PC-9 (cell line): Measurements from ENCODE around the gene TMCO4. TPM values are rescaled to one million over a fixed set of nuclear protein-coding genes. Genes with fewer than 3 reads are reported as not detected.

ENCODE experiments used
- BruUV-seq: library from RNA; stranded (reverse); fragments of 400-500 nt; replicated peaks from 2 replicates; lab custom pipeline; 2021; lab: Mats Ljungman, UMichigan
- CTCF ChIA-PET: fragments of 300-600 bp; sonication (Branson Sonifier 250); formaldehyde crosslinking; loops from one replicate; lab custom pipeline; 2022; ENCODE audit warnings: antibody characterized with exemption; lab: Charles Lee
- POLR2A ChIA-PET: fragments of 300-600 bp; sonication (Branson Sonifier 250); formaldehyde crosslinking; loops from one replicate; lab custom pipeline; 2022; ENCODE audit warnings: antibody characterized with exemption; ENCODE audit not compliant: unreplicated experiment; lab: Charles Lee
- DNase-seq, 2 experiments: peaks; one replicate each; pipeline versions ENCODE4 v3.0.0 to v3.0.0-alpha.2; 2015 to 2022; ENCODE audit warnings: mixed read lengths in 1 of 2
- H2AFZ ChIP-seq: fragments of 200-600 bp; sonication (generic); 2 replicates; pipeline ENCODE4 v1.8.1; 2017; ENCODE audit warnings: antibody characterized with exemption
- H3F3A ChIP-seq: fragments of 200-600 bp; sonication (generic); 2 replicates; pipeline ENCODE4 v1.8.1; 2017; ENCODE audit warnings: antibody characterized with exemption, mild to moderate bottlenecking, low read depth; ENCODE audit not compliant: insufficient read depth
- H3K27ac ChIP-seq: fragments of 200-600 bp; sonication (generic); 2 replicates; pipeline ENCODE4 v1.6.1; 2016; ENCODE audit warnings: mixed run types
- H3K27me3 ChIP-seq: fragments of 200-600 bp; sonication (generic); 2 replicates; pipeline ENCODE4 v1.6.1; 2016; ENCODE audit warnings: low read depth, mixed run types; ENCODE audit not compliant: insufficient read depth
- H3K36me3 ChIP-seq: fragments of 200-600 bp; sonication (generic); 2 replicates; pipeline ENCODE4 v1.6.1; 2016; ENCODE audit warnings: low read depth, mixed run types
- H3K4me1 ChIP-seq: fragments of 200-600 bp; sonication (generic); replicated peaks from 2 replicates; pipeline ENCODE4 v1.6.1; 2016; ENCODE audit warnings: mixed run types; ENCODE audit not compliant: insufficient read depth
- H3K4me2 ChIP-seq: fragments of 200-600 bp; sonication (generic); 2 replicates; pipeline ENCODE4 v1.6.1; 2017; ENCODE audit warnings: mixed run types
- H3K4me3 ChIP-seq: fragments of 200-600 bp; sonication (generic); 2 replicates; pipeline ENCODE4 v1.6.1; 2016; ENCODE audit warnings: mixed run types
- H3K79me2 ChIP-seq: fragments of 200-600 bp; sonication (generic); 2 replicates; pipeline ENCODE4 v1.6.1; 2017; ENCODE audit warnings: low read depth, mixed run types
- H3K9me2 ChIP-seq: fragments of 200-600 bp; sonication (generic); 2 replicates; pipeline ENCODE4 v1.8.1; 2017; ENCODE audit warnings: mild to moderate bottlenecking; ENCODE audit not compliant: insufficient read depth
- H3K9me3 ChIP-seq: fragments of 200-600 bp; sonication (generic); 2 replicates; pipeline ENCODE4 v1.8.1; 2016; ENCODE audit warnings: low read depth; ENCODE audit not compliant: insufficient read depth
- H4K20me1 ChIP-seq: fragments of 200-600 bp; sonication (generic); 2 replicates; pipeline ENCODE4 v1.8.1; 2017; ENCODE audit not compliant: insufficient read depth
- EZH2 ChIP-seq: fragments of 200-600 bp; sonication (generic); IDR thresholded peaks from 2 replicates; pipeline ENCODE4 v1.8.0; 2017; ENCODE audit warnings: antibody characterized with exemption, low read depth
- intact Hi-C: fragments of 100-400 bp; cut with micrococcal nuclease; formaldehyde crosslinking; loops from one replicate; pipeline ENCODE4 v1.10.0; 2022; ENCODE audit not compliant: unreplicated experiment
- total RNA-seq: library from RNA; stranded (reverse); gene quantifications from 2 replicates; pipeline ENCODE4 v1.2.3, GENCODE V29; 2021
- TF ChIP-seq, protein P1 (sequence below): fragments of 200-600 bp; sonication (generic); conservative IDR thresholded peaks from 2 replicates; pipeline ENCODE4 v1.6.1; 2017; ENCODE audit warnings: mixed run types, antibody characterized with exemption, mild to moderate bottlenecking, moderate library complexity

Gene TMCO4
- total RNA-seq, 1 experiment from 2014 or later: 22.6 TPM

DNA sequence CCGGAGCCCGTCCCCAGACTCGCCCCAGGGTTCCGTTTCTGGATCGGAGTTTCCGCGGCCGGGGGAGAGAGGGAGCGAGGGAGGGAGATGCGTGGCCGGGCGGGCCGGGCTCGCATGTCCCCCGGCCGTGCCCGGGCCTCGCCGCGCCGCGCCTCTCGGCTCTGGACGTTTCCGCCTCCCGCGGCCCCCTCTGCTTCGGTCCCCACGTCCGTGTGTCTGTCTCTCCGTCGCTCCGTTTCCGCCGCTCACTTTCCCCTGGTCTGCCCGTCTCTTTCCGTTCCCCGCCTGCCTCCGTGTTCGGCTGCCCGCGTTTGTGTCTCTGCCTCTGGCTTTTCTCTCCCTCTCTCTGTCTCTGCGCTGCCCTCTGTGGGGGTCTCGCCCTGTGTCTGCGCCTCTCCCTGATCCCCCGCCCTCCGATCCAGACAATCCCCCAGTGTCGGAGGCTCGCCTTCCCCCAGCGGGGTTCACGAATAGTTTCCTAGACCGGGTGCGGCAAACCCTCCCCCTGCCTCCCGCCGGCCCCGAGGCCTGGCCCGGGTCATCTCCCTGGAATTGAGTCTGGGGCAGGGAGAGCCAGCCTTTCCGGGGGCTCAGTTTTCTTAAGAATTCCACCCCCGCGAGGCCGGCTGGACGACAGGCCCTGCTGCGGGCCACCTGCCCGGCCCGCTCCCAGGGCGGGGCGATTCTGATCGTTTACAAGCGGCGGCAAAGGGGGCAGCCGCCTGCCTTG lies 154.9 kb downstream of the TMCO4 start:
- TF ChIP-seq, protein P1, sequence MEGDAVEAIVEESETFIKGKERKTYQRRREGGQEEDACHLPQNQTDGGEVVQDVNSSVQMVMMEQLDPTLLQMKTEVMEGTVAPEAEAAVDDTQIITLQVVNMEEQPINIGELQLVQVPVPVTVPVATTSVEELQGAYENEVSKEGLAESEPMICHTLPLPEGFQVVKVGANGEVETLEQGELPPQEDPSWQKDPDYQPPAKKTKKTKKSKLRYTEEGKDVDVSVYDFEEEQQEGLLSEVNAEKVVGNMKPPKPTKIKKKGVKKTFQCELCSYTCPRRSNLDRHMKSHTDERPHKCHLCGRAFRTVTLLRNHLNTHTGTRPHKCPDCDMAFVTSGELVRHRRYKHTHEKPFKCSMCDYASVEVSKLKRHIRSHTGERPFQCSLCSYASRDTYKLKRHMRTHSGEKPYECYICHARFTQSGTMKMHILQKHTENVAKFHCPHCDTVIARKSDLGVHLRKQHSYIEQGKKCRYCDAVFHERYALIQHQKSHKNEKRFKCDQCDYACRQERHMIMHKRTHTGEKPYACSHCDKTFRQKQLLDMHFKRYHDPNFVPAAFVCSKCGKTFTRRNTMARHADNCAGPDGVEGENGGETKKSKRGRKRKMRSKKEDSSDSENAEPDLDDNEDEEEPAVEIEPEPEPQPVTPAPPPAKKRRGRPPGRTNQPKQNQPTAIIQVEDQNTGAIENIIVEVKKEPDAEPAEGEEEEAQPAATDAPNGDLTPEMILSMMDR: no peak
- no peak for TF ChIP-seq EZH2
- Histone ChIP-seq H3K4me1 (peaks cover 33% of the 10 kb centered on the region), H3K36me3 (no peaks in the 10 kb centered on the region), H3K27ac (no peak overlapping the region), H4K20me1 (no peaks in the 10 kb centered on the region), H3K4me2 (peak overlapping the region; percentile 86), H2AFZ (peak overlapping the region; percentile 78), H3K4me3 (peak overlapping the region; percentile 66), H3K9me3 (no peaks in the 10 kb centered on the region), H3K79me2 (no peaks in the 10 kb centered on the region), H3K9me2 (no peaks in the 10 kb centered on the region), H3F3A (peaks cover 11% of the 10 kb centered on the region; the same call in 1 of the 2 replicates), H3K27me3 (no peaks in the 10 kb centered on the region)
- peak in 1 of 2 experiments; percentile 24 for DNase-seq
- intact Hi-C loops: loop anchor here (5.0 kb wide), 3 partner anchors 48 to 253 kb away; partner anchors contain the start of gene CAPZB
- BruUV-seq: TSS peak; percentile 33
- CTCF ChIA-PET: no interaction called here
- POLR2A ChIA-PET: interaction anchor here (0.7 kb wide), 1 partner anchor 282 kb away, joined by 6 read pairs; no protein-coding TSS in a partner anchor

DNA sequence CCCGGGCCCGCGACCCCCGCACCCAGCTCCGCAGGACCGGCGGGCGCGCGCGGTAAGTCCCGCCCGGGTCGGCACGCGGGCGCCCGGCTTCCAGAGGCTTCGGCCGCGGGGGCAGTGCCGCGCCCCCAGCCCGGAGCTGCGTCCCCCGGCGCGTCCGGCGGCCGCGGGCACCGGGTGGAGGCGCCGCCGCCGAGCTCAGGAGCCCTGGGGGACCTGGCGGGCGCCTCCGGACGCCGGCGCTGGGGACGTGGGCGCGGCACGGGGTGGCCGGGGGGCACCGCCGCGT lies 155.4 kb downstream of the TMCO4 start:
- no peaks in the 10 kb centered on the region for H4K20me1 ChIP-seq
- no peak overlapping the region for H2AFZ ChIP-seq
- peaks cover 13% of the 10 kb centered on the region; the same call in 1 of the 2 replicates for H3F3A ChIP-seq
- H3K4me3 ChIP-seq: peak overlapping the region; percentile 66; the same call in 1 of the 2 replicates
- TF ChIP-seq EZH2: no peak
- TF ChIP-seq, protein P1: no peak
- no peaks in the 10 kb centered on the region for H3K9me3 ChIP-seq
- H3K27me3 ChIP-seq: no peaks in the 10 kb centered on the region
- CTCF ChIA-PET: no interaction called here
- H3K9me2 ChIP-seq: no peaks in the 10 kb centered on the region
- peak overlapping the region; percentile 86 for H3K4me2 ChIP-seq
- no peaks in the 10 kb centered on the region for H3K79me2 ChIP-seq
- no peak overlapping the region for H3K27ac ChIP-seq
- peaks cover 35% of the 10 kb centered on the region for H3K4me1 ChIP-seq
- no TSS peak for BruUV-seq
- no peaks in the 10 kb centered on the region for H3K36me3 ChIP-seq
- DNase-seq: no peak
- POLR2A ChIA-PET: interaction anchor here (0.5 to 0.7 kb wide), 2 partner anchors 159 to 282 kb away, joined by 6 to 24 read pairs; partner anchors contain the start of gene CAPZB
- intact Hi-C loops: no loop called here

DNA sequence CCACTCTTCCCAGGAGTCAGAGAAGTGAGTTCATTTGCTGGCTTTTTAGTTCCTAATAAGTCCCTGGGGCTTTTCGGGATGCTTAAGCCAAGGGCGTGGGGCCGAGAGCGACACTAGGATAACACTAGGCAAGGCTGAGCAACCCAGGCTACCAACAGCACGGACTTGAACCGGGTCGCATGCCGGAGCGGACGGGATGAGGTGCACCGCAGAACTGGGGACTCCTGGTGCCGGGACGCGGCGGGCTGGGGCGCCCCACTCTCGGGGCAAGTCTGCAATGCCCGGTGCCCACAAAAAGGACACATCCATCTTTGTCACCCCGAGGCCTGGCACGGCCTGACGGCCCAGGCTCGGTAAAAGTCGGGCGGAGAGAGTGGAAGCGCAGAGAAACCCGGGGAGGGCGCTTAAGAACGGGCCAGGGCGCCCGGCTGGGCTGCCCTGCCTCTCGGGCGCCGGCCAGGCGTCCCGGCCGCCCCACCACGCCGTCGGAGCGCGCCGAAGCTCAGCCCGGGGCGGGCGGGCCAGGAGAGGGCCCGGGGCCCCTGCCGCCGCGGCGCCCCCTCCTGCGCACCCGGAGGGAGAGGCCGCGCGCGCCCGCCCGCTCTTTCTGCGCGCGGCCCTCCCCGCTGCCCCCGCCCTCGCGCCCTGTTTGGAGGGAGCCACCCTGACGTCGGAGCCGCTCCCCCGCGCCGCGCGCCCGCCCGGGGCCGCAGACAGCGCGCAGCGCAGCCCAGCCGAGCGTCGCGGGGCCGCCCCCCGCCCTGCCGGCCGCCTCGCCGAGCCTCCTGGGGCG lies 155.9 kb downstream of the TMCO4 start, which contains the start of gene NBL1:
TSS of gene NBL1 (plus strand) at position 710 of the 793 bp plus-strand sequence. CDS start 10,720 bp downstream, outside the sequence.
- Histone ChIP-seq H3K4me3 (peak within 1 kb of the TSS; percentile 66), H3F3A (peaks cover 13% of the 10 kb centered on the region; the same call in 1 of the 2 replicates), H3K4me2 (peak within 1 kb of the TSS; percentile 86), H3K9me3 (no peaks in the 10 kb centered on the region), H4K20me1 (no peaks in the 10 kb centered on the region), H3K4me1 (peaks cover 35% of the 10 kb centered on the region), H3K79me2 (no peaks in the 10 kb centered on the region), H3K36me3 (no peaks in the 10 kb centered on the region), H2AFZ (peak within 1 kb of the TSS; percentile 78), H3K9me2 (no peaks in the 10 kb centered on the region), H3K27ac (no peak within 1 kb of the TSS), H3K27me3 (no peaks in the 10 kb centered on the region)
- no peak for TF ChIP-seq EZH2
- TF ChIP-seq, protein P1: no peak
- ChIA-PET CTCF (interaction anchor here (0.6 kb wide), 1 partner anchor 25 kb away, joined by 4 read pairs; no protein-coding TSS in a partner anchor), POLR2A (interaction anchor here (0.5 to 0.7 kb wide), 2 partner anchors 158 to 281 kb away, joined by 6 to 24 read pairs; partner anchors contain the start of gene CAPZB)
- intact Hi-C loops: no loop called here
- BruUV-seq: TSS peak; percentile 36
- peak in 1 of 2 experiments; percentile 45 for DNase-seq
